ENCODE data around the gene TAGAP.

The TAGAP gene

GRCh38 chr6:159071843-159072769, 27.3 kb upstream of the TAGAP start:
- no peak for DNase-seq (ENCODE audit: low spot score)

- DNase-seq (ENCODE audit: low spot score) = no peak
These were observed 24.2 kb upstream of the TAGAP start for GRCh38 chr6:159068904-159069578.

DNA sequence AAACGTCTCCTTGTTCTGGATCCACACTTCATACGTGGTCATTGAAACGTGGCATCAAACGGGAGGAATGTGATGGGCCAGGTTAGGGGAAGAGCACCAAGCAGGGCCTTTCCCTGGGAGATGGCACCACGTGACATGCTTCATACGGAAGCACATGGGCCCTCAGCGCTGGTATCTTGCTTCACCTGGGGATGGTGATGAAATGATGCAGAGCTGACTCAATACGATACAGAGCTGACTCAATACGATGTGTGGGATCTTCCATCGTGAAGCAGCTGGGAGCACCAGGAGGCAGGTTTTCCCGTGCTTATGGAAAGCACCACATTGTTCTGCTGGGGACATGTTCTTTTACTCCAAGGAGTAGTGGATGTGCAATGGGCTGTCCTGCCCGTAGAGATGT, 22.5 kb upstream of the TAGAP start:
- no peak for DNase-seq (ENCODE audit: low spot score)

DNA sequence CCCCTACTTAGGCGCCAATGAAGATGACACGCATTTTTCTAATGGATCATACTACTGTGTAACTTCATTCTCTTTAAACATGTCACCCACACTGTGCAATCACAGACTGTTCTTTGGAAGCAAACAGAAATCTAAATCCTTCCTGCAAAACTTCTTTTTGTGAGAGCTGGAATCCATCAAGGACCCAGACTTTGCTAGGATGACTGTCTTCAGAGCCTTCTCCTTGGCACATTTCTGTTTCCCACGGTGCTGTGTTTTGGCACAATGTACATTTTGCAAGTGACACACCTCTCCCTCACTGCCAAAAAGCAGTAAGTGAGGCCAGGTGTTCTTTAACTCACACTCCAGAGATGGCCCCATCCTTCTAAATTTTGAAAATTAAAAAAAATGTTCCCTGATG, 21.7 kb upstream of the TAGAP start:
- DNase-seq (ENCODE audit: low spot score) = no peak

DNA sequence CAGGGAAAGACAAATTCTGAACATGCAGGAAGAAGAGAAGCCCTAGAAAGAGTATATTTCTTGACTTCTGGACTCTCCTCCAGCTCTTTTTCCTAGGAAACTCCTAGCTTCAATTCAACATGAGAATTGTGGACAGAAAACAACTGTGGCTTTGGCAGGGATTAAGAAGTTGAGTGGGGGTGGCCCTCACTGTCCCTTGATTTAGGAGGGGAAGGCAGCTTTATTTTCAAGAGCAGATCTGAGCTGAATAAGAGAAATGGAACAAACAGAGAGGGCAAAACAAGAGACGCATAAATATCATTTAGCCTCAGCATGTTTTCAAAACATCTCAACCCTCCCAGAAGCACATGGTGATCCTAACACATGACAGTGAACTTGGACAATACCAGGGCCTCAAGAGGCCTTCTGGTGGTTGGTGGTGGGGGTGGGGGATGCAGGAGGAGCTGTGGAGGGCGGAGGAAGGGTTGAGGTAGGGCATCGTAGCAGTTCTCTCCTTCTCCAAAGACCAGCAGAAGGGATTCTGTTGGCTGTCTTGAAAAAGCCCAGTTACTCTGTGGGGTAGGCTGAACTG, 21.1 kb upstream of the TAGAP start:
- no peak for DNase-seq (ENCODE audit: low spot score)

- no peak for DNase-seq (ENCODE audit: low spot score)
These were observed 20.3 kb upstream of the TAGAP start for GRCh38 chr6:159065091-159065490.

- DNase-seq (ENCODE audit: low spot score) = no peak
These were observed 19.7 kb upstream of the TAGAP start for GRCh38 chr6:159064477-159064876.

- no peak for DNase-seq (ENCODE audit: low spot score)
These were observed 18.8 kb upstream of the TAGAP start for GRCh38 chr6:159063549-159063948.

- no peak for DNase-seq (ENCODE audit: low spot score)
These were observed 18.2 kb upstream of the TAGAP start for GRCh38 chr6:159062976-159063375.

DNA sequence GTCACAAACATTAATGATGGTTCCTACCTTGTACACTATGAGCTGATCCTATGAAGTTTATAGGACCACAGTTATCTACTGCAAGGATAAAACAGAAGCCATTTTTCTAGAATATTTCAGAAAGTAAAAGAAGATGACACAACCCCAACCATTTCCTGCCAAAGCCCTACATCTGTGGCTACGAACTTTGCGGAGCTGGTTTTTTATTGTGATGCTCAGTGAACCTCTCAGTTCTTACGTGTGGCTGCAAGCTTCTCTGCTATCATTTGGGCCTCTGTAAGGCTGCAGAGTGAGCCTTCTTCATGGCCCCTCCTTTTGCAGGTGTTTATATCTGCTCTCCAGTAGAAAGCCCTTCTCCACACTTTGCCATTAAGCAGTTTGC, 17.8 kb upstream of the TAGAP start:
- no peak for DNase-seq (ENCODE audit: low spot score)

GRCh38 chr6:159061805-159062563, 17.2 kb upstream of the TAGAP start:
- no peak for DNase-seq (ENCODE audit: low spot score)

- DNase-seq (ENCODE audit: low spot score) = no peak
These were observed 16.4 kb upstream of the TAGAP start for GRCh38 chr6:159061146-159061545.

DNA sequence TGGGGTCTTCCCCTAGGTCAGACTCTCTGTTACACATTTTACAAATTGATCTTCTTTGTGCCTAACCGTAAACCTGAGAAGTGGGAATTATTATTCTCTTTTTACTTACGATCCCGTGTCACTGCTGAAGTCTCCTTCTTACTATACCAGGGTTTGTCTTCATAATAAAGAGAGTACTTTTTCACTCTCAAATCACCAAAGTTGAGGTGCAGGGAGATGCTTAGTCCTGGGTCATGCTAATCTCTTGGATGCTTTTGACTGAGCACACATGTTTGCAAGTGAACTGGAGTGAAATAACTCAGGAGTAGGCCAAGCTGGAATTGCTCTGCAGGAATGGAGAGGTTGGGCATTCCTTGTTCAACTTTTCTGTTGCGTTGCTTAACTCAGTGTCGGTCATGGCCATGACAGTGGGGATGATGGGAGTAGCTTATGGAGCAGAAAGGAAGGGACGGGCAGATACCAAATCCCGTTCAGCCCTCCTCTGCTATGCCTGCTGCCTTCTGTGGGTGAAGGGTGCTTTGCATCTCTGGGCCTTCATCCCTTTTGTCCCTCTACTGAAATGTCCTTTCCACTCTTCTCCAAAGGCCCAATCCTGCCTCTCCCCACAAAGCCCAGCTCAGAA, 15.2 kb upstream of the TAGAP start:
- no peak for DNase-seq (ENCODE audit: low spot score)

GRCh38 chr6:159059141-159059540, 14.3 kb upstream of the TAGAP start:
- no peak for DNase-seq (ENCODE audit: low spot score)

GRCh38 chr6:159056899-159057298, 12.1 kb upstream of the TAGAP start:
- no peak for DNase-seq (ENCODE audit: low spot score)

DNA sequence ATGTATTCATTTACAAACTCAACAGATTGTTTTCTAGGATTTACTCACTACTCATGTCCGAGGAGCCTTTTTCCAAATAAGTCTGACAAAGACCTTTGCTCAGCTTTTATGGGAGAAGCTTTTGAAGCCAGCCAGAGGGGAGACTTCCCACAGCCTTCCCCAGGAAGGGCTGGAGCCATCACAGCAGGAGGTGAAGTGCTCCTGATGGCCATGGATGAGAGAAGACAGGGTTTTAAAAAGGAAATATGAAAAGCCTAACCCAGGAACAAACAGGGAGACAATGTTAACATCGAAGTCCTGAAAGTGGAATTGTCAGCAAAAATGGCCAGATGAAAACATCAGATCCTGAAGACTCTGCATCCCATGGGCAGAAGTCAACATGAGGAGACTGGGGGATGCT, 11.6 kb upstream of the TAGAP start:
- DNase-seq (ENCODE audit: low spot score) = no peak

DNA sequence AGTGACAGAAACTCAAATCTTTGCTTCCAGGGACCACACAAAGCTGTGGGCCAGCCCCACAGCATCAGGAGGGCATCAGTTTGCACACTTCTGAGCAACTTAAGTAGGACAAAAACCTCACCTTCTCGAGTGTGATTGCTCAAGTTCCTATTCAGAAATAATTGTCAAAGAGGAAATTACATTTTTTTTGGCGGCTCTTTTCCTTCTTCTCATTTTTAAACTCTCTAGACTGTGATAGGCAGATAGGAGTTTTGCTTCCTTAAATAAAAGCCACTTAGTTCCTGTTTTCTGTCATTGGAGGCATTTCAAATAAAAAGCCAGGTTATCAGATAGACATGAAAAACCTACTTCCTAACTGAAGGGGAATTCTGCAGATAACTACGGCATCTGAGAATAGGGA, 11.2 kb upstream of the TAGAP start:
- DNase-seq (ENCODE audit: low spot score) = no peak

DNA sequence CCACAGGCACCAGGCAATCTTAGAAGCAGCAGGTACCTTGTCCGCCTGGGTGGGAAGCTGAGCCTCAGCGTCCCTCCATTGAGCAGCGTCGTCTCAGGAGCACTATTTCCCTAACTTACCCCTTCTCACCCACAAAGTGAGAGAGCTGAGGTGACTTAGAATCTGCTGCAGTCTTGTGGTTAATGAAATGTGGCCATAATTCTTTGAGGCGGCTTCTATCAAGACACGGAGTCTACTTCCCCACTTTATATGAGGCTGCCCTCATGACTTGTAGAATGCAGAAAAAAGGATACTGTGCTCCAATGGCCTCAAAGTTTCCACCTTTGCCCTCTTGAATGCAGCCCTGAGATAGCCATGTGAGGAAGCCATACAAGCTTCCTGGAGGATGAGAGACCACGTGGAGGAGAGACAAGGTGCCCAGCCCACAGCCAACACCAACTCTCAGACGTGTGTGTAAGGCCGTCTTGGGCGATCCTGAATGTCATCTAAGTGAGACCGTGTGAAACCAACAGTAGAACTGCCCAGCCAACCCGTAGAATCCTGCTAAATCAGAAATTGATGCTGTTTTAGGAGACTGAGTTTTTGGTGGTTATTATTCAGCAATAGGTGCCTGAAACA, 9.1 kb upstream of the TAGAP start:
- DNase-seq (ENCODE audit: low spot score) = no peak

DNA sequence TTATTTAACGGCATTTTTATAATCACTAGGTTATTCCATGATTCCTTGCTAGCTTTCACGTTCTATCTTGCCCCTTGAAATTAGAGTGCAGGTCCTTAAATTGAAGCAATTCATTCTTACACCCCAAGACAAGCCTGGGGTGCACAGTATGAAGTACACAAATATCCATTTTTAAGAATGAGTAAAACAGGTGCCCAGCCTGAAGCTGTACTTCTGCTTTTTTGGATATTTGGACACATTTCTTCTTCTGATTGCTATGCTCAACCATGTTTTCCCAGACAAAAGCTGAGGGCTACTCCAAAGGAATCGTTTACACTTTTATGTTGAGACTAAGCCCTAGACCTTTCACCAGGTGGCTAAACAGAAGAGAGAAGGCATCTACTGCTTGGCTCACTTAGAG, 7.9 kb upstream of the TAGAP start:
- DNase-seq (ENCODE audit: low spot score) = no peak

- DNase-seq (ENCODE audit: low spot score) = no peak
These were observed 3.3 kb upstream of the TAGAP start for GRCh38 chr6:159047891-159048685.

GRCh38 chr6:159045801-159046200, 1.0 kb upstream of the TAGAP start:
- DNase-seq (ENCODE audit: low spot score) = no peak

All from putamen (tissue), 1 donor.